ENCODE data around the gene ZWILCH. TPM values are rescaled to one million over a fixed set of nuclear protein-coding genes. Genes with fewer than 3 reads are reported as not detected.
"Not testable (repeated sequence)": the region's sequence is repeated elsewhere in the genome, so short reads cannot be mapped to it uniquely, and the experiment has no call there.

The ZWILCH gene
- 11.6 and 14.5 TPM in 2 replicates for total RNA-seq
- 25.4 and 27.2 TPM in 2 replicates for polyA plus RNA-seq
- 11.3 and 22.5 TPM in 2 replicates for polyA plus RNA-seq (2012)
- polyA minus RNA-seq (ENCODE audit: low replicate concordance), result 2.8 and 4.1 TPM in 2 replicates

DNA sequence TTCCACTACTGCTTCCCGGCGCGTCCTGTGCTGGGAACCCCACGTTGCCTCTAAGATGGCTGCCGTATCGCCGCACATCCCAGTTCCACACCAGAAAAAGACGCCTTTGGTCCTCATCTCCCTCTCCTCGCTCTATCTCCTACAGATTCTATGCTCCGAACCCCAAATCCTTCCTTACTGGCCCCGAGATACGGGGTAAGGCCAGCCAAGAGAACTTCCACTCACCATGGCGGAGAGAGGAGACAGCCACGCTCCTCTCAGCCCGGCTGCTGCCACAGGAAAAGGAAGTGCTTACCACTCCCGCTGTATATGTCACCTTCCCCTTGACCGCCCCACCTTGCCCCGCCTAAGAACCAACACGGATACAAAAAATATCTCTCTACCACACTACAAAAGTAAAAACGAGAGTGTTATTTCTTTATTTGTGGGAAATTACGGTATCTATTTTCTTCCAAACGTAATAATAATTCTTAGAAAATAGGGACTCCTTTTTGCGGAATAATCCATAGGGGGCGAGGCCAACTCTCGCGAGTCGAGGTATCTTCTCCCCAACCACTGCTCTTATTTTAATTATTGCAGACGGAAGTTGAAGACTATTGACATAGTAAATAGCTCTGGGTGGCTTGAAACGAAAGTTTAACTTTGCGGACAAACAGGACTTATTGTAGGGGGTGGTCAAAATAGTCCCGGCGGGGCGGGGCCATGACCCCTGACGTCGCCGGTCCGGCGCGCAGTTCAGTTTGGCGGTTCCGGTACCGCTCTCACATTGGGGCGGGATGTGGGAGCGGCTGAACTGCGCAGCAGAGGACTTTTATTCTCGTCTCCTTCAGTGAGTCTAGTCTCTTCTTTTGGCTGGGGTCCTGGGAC is at the start of gene ZWILCH, which contains the start of gene RPL4:
Gene ZWILCH, plus strand, starts transcription at position 764 of the 867 bp plus-strand sequence. Its CDS starts 13 bp downstream, at position 777.
Gene RPL4, minus strand, starts transcription at position 293 of the 867 bp plus-strand sequence. Its CDS starts 65 bp downstream, at position 228.
- peak; percentile 87 to 93 for DNase-seq (ENCODE audit: low read depth in 2 of 2)

GRCh38 chr15:66456211-66456610 is 48.9 kb upstream of the ZWILCH start:
- H3K27ac ChIP-seq (ENCODE audit: insufficient read depth, low read length), result no peak overlapping the region
- no peaks in the 10 kb centered on the region for H3K9me3 ChIP-seq (ENCODE audit: control insufficient read depth, insufficient read depth, low read depth, low read length)
- H3K4me3 ChIP-seq (replicated peaks in 1 of 4; ENCODE audit: control extremely low read depth in 1 of 4, insufficient read depth in 1 of 4, low read depth in 3 of 4, low read length in 4 of 4), result no peak overlapping the region
- H3K79me2 ChIP-seq (ENCODE audit: control insufficient read depth, insufficient read depth, low read length), result no peaks in the 10 kb centered on the region
- TF ChIP-seq EZH2 (IDR thresholded peaks at IDR 0.05; ENCODE audit: low read length, missing control alignments), result no peak
- TF ChIP-seq, protein P1, sequence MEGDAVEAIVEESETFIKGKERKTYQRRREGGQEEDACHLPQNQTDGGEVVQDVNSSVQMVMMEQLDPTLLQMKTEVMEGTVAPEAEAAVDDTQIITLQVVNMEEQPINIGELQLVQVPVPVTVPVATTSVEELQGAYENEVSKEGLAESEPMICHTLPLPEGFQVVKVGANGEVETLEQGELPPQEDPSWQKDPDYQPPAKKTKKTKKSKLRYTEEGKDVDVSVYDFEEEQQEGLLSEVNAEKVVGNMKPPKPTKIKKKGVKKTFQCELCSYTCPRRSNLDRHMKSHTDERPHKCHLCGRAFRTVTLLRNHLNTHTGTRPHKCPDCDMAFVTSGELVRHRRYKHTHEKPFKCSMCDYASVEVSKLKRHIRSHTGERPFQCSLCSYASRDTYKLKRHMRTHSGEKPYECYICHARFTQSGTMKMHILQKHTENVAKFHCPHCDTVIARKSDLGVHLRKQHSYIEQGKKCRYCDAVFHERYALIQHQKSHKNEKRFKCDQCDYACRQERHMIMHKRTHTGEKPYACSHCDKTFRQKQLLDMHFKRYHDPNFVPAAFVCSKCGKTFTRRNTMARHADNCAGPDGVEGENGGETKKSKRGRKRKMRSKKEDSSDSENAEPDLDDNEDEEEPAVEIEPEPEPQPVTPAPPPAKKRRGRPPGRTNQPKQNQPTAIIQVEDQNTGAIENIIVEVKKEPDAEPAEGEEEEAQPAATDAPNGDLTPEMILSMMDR (conservative IDR thresholded peaks at IDR 0.05 in 1 of 2, IDR thresholded peaks at IDR 0.05 in 1 of 2; ENCODE audit: low read depth in 1 of 2, low read length in 2 of 2), result no peak
- no peaks in the 10 kb centered on the region for H3K4me1 ChIP-seq (ENCODE audit: control insufficient read depth, extremely low read depth, insufficient read depth, low read length)
- peak in 1 of 2 donors; percentile 17 for DNase-seq (ENCODE audit: low read depth in 2 of 2)
- H4K20me1 ChIP-seq (ENCODE audit: control insufficient read depth, extremely low read depth, insufficient read depth, low read length), result no peaks in the 10 kb centered on the region
- no peak overlapping the region for H2AFZ ChIP-seq (ENCODE audit: low read length)
- no peaks in the 10 kb centered on the region for H3K36me3 ChIP-seq (ENCODE audit: control insufficient read depth, insufficient read depth, low read length)
- no peaks in the 10 kb centered on the region for H3K27me3 ChIP-seq (ENCODE audit: control insufficient read depth, insufficient read depth, low read length)
- H3K4me2 ChIP-seq (ENCODE audit: extremely low read depth, insufficient read depth, low read length), result no peak overlapping the region
- no peak overlapping the region for H3K9ac ChIP-seq (ENCODE audit: insufficient read depth, low read length)

More for the DNA sequence above, at the start of gene ZWILCH, which contains the start of gene RPL4:
- Histone ChIP-seq H3K27me3 (ENCODE audit: control insufficient read depth, insufficient read depth, low read length) (no peaks in the 10 kb centered on the region), H3K27ac (ENCODE audit: insufficient read depth, low read length) (peak within 1 kb of the TSS; percentile 90), H3K9me3 (ENCODE audit: control insufficient read depth, insufficient read depth, low read depth, low read length) (no peaks in the 10 kb centered on the region), H3K4me1 (ENCODE audit: control insufficient read depth, extremely low read depth, insufficient read depth, low read length) (no peaks in the 10 kb centered on the region), H4K20me1 (ENCODE audit: control insufficient read depth, extremely low read depth, insufficient read depth, low read length) (no peaks in the 10 kb centered on the region), H3K36me3 (ENCODE audit: control insufficient read depth, insufficient read depth, low read length) (peaks cover 10% of the 10 kb centered on the region), H3K9ac (ENCODE audit: insufficient read depth, low read length) (peak within 1 kb of the TSS; percentile 75), H3K4me3 (replicated peaks in 1 of 4; ENCODE audit: control extremely low read depth in 1 of 4, insufficient read depth in 1 of 4, low read depth in 3 of 4, low read length in 4 of 4) (peak within 1 kb of the TSS; percentile 63 to 98 (median 77)), H2AFZ (ENCODE audit: low read length) (peak within 1 kb of the TSS; percentile 59), H3K79me2 (ENCODE audit: control insufficient read depth, insufficient read depth, low read length) (peaks cover 74% of the 10 kb centered on the region), H3K4me2 (ENCODE audit: extremely low read depth, insufficient read depth, low read length) (peak within 1 kb of the TSS; percentile 81)
- TF ChIP-seq, protein P1 (conservative IDR thresholded peaks at IDR 0.05 in 1 of 2, IDR thresholded peaks at IDR 0.05 in 1 of 2; ENCODE audit: low read depth in 1 of 2, low read length in 2 of 2), result no peak
- TF ChIP-seq EZH2 (IDR thresholded peaks at IDR 0.05; ENCODE audit: low read length, missing control alignments), result no peak

GRCh38 chr15:66459818-66460615 is 45.1 kb upstream of the ZWILCH start:
- Histone ChIP-seq H3K9me3 (ENCODE audit: control insufficient read depth, insufficient read depth, low read depth, low read length) (no peaks in the 10 kb centered on the region), H4K20me1 (ENCODE audit: control insufficient read depth, extremely low read depth, insufficient read depth, low read length) (no peaks in the 10 kb centered on the region), H3K9ac (ENCODE audit: insufficient read depth, low read length) (no peak overlapping the region), H3K4me1 (ENCODE audit: control insufficient read depth, extremely low read depth, insufficient read depth, low read length) (no peaks in the 10 kb centered on the region), H3K79me2 (ENCODE audit: control insufficient read depth, insufficient read depth, low read length) (no peaks in the 10 kb centered on the region), H3K27me3 (ENCODE audit: control insufficient read depth, insufficient read depth, low read length) (no peaks in the 10 kb centered on the region), H3K4me2 (ENCODE audit: extremely low read depth, insufficient read depth, low read length) (no peak overlapping the region), H3K36me3 (ENCODE audit: control insufficient read depth, insufficient read depth, low read length) (no peaks in the 10 kb centered on the region), H2AFZ (ENCODE audit: low read length) (no peak overlapping the region), H3K27ac (ENCODE audit: insufficient read depth, low read length) (no peak overlapping the region), H3K4me3 (replicated peaks in 1 of 4; ENCODE audit: control extremely low read depth in 1 of 4, insufficient read depth in 1 of 4, low read depth in 3 of 4, low read length in 4 of 4) (no peak overlapping the region)
- TF ChIP-seq EZH2 (IDR thresholded peaks at IDR 0.05; ENCODE audit: low read length, missing control alignments), result no peak
- TF ChIP-seq, protein P1 (conservative IDR thresholded peaks at IDR 0.05 in 1 of 2, IDR thresholded peaks at IDR 0.05 in 1 of 2; ENCODE audit: low read depth in 1 of 2, low read length in 2 of 2), result no peak
- peak in 1 of 2 donors; percentile 75 for DNase-seq (ENCODE audit: low read depth in 2 of 2)

DNA sequence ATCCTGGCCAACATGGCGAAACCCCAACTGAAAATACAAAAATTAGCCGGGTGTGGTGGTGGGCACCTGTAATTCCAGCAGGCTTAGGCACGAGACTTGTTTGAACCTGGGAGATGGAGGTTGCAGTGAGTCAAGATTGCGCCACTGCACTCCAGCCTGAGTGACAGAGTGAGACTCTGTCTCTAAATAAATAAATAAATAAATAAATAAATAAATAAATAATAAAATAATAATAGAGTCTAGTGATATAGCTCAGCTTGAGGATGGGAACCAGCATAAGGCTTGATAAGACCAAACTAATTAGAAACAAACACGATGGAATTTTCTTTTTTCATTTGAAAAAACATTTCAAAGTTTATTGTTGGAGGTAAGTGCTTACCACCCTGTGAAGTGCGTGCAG is 43.8 kb upstream of the ZWILCH start:
- DNase-seq (ENCODE audit: low read depth in 2 of 2); H3K9me3 ChIP-seq (ENCODE audit: control insufficient read depth, insufficient read depth, low read depth, low read length); H3K36me3 ChIP-seq (ENCODE audit: control insufficient read depth, insufficient read depth, low read length); H3K79me2 ChIP-seq (ENCODE audit: control insufficient read depth, insufficient read depth, low read length); H3K9ac ChIP-seq (ENCODE audit: insufficient read depth, low read length); H4K20me1 ChIP-seq (ENCODE audit: control insufficient read depth, extremely low read depth, insufficient read depth, low read length); H2AFZ ChIP-seq (ENCODE audit: low read length); H3K4me3 ChIP-seq (replicated peaks in 1 of 4; ENCODE audit: control extremely low read depth in 1 of 4, insufficient read depth in 1 of 4, low read depth in 3 of 4, low read length in 4 of 4); H3K4me2 ChIP-seq (ENCODE audit: extremely low read depth, insufficient read depth, low read length); H3K4me1 ChIP-seq (ENCODE audit: control insufficient read depth, extremely low read depth, insufficient read depth, low read length); H3K27ac ChIP-seq (ENCODE audit: insufficient read depth, low read length); H3K27me3 ChIP-seq (ENCODE audit: control insufficient read depth, insufficient read depth, low read length): not testable (repeated sequence)
